AG04449 (cell line): Measurements from ENCODE around the gene MED13L.

Experiments used
- CTCF ChIA-PET: fragments of 350-600 bp; formaldehyde crosslinking; extraction: SDS; loops from one replicate; lab custom pipeline; 2021; ENCODE audit warnings: antibody characterized with exemption; lab: Yijun Ruan, JAX
- POLR2A ChIA-PET: fragments of 400-600, 350-600 bp; formaldehyde crosslinking; extraction: SDS; loops from one replicate; lab custom pipeline; 2020; ENCODE audit warnings: antibody characterized with exemption, inconsistent platforms; lab: Yijun Ruan, JAX
- DNase-seq: peaks from one replicate; pipeline ENCODE4 v3.0.0-alpha.2; 2010; ENCODE audit warnings: low read depth, low spot score
- H3K4me3 ChIP-seq: 2 replicates; pipeline ENCODE4 v1.5.1; 2011; ENCODE audit warnings: low read depth, mild to moderate bottlenecking, control low read depth, low read length
- TF ChIP-seq, protein P1 (sequence below): IDR thresholded peaks from one replicate; pipeline ENCODE4 v1.5.1; 2011; ENCODE audit warnings: mild to moderate bottlenecking, moderate library complexity, low read length, control low read depth, inconsistent platforms; ENCODE audit not compliant: insufficient read depth; ENCODE audit errors: missing control alignments

Gene MED13L

DNA sequence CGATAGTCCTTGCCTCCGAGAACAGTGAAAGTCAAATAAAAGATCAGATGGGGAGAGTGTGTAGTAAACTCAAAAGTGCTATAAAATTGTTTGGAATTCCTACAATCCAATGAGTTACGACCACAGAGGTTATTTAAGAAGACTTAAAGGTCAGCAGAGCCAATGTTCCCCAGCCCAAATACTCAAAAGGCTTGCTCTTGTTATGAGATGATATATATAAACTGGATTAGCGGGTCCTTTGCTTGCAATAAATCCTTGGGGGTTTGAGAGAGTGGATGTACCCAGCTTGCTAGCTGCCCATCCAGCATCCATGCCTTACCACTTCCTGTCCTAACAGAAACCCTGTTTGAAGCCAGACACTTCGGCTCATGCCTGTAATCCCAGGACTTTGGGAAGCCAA, 29.0 kb upstream of the MED13L start:
- ChIA-PET POLR2A (no interaction called here), CTCF (no interaction called here)
- TF ChIP-seq, protein P1, sequence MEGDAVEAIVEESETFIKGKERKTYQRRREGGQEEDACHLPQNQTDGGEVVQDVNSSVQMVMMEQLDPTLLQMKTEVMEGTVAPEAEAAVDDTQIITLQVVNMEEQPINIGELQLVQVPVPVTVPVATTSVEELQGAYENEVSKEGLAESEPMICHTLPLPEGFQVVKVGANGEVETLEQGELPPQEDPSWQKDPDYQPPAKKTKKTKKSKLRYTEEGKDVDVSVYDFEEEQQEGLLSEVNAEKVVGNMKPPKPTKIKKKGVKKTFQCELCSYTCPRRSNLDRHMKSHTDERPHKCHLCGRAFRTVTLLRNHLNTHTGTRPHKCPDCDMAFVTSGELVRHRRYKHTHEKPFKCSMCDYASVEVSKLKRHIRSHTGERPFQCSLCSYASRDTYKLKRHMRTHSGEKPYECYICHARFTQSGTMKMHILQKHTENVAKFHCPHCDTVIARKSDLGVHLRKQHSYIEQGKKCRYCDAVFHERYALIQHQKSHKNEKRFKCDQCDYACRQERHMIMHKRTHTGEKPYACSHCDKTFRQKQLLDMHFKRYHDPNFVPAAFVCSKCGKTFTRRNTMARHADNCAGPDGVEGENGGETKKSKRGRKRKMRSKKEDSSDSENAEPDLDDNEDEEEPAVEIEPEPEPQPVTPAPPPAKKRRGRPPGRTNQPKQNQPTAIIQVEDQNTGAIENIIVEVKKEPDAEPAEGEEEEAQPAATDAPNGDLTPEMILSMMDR = no peak
- H3K4me3 ChIP-seq = no peak overlapping the region
- no peak for DNase-seq

DNA sequence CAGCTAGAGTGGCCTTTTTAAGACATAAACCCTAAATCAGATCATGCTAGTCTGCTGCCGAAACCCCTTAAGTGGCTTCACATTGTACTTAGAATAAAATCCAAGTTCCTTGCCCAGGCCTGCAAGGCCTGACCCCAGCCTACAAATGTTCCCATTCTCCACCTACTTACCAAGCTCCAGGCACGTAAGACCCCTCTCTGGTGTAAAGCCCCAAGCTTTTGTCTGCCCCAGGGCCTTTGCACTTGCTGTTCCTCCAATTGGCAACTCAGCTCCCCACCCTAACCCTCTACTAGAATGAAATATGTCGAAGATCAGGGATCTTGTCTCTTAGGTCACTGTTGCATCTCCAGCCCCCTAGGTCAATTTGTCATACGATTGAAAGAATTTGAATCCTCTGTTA, 27.1 kb upstream of the MED13L start:
- TF ChIP-seq, protein P1 = no peak
- H3K4me3 ChIP-seq = no peak overlapping the region
- ChIA-PET POLR2A (no interaction called here), CTCF (no interaction called here)
- no peak for DNase-seq

GRCh38 chr12:116303929-116304328, 26.4 kb upstream of the MED13L start:
- ChIA-PET CTCF (interaction anchor here (0.8 kb wide), 1 partner anchor 10 kb away, joined by 3 read pairs; no protein-coding TSS in a partner anchor), POLR2A (no interaction called here)
- no peak overlapping the region for H3K4me3 ChIP-seq
- TF ChIP-seq, protein P1 = no peak
- no peak for DNase-seq

GRCh38 chr12:116303066-116303465, 25.6 kb upstream of the MED13L start:
- TF ChIP-seq, protein P1 = no peak
- POLR2A ChIA-PET = no interaction called here
- H3K4me3 ChIP-seq = no peak overlapping the region
- no peak for DNase-seq
- CTCF ChIA-PET = interaction anchor here (0.8 kb wide), 1 partner anchor 9 kb away, joined by 3 read pairs; no protein-coding TSS in a partner anchor

GRCh38 chr12:116302166-116303058, 24.9 kb upstream of the MED13L start:
- DNase-seq = no peak
- ChIA-PET POLR2A (interaction anchor here (0.6 kb wide), 1 partner anchor 25 kb away, joined by 5 read pairs; no protein-coding TSS in a partner anchor), CTCF (interaction anchor here (1.4 kb wide), 1 partner anchor 123 kb away, joined by 4 read pairs; no protein-coding TSS in a partner anchor)
- H3K4me3 ChIP-seq = no peak overlapping the region
- TF ChIP-seq, protein P1 = no peak

- no peak overlapping the region for H3K4me3 ChIP-seq
- CTCF ChIA-PET = interaction anchor here (1.4 kb wide), 1 partner anchor 124 kb away, joined by 4 read pairs; no protein-coding TSS in a partner anchor
- POLR2A ChIA-PET = interaction anchor here (0.6 kb wide), 1 partner anchor 26 kb away, joined by 5 read pairs; no protein-coding TSS in a partner anchor
- DNase-seq = no peak
- TF ChIP-seq, protein P1 = no peak
Observed at GRCh38 chr12:116301621-116302020, 24.1 kb upstream of the MED13L start.
